ENCODE data around the gene CIRBP.

DNA sequence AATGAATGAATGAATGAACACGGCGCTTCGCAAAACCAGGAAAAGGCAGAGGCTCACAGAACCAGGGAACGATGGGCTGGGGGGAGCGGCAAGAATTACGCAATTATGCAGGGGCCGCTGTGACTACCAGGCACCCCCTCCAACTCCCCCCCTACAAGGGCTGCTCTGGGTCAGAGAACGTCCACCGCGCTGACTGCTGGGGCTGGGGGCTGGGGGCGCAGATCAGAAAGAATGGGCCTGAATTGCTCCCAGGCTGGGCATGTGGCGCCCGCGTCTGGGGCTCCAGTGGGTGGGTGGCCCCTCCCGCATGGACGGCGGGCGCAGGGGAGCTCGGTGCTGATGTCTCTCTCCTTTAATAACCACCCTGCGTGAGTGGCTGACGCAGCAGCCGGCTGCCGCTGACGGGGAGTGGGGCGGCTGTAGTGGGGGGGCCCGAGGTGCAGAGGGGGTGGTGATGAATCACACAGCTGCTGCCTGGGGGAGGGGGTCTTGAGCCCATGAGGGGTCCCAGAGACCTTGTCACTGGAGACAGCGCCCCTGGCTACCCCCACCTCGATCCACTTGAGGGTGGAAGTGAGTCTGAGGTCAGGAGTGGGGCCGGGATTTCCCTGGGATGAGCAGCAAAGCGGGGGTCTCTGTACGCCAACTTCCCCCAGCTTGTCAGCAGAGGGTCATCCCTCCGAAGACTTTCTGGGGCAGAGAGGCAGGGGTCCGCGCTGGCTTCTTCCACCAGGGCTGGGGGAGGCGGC, 1.5 kb upstream of the CIRBP start:
- TF ChIP-seq, protein P1, sequence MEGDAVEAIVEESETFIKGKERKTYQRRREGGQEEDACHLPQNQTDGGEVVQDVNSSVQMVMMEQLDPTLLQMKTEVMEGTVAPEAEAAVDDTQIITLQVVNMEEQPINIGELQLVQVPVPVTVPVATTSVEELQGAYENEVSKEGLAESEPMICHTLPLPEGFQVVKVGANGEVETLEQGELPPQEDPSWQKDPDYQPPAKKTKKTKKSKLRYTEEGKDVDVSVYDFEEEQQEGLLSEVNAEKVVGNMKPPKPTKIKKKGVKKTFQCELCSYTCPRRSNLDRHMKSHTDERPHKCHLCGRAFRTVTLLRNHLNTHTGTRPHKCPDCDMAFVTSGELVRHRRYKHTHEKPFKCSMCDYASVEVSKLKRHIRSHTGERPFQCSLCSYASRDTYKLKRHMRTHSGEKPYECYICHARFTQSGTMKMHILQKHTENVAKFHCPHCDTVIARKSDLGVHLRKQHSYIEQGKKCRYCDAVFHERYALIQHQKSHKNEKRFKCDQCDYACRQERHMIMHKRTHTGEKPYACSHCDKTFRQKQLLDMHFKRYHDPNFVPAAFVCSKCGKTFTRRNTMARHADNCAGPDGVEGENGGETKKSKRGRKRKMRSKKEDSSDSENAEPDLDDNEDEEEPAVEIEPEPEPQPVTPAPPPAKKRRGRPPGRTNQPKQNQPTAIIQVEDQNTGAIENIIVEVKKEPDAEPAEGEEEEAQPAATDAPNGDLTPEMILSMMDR (IDR thresholded peaks at IDR 0.05) = no peak
- no peak for TF ChIP-seq EZH2 (IDR thresholded peaks at IDR 0.05; ENCODE audit: borderline replicate concordance, insufficient read depth, low read depth, low read length, poor library complexity, severe bottlenecking)
